Measurements from ENCODE around the gene MAGI2.

GRCh38 chr7:78746301-78746700, 707.2 kb downstream of the MAGI2 start:
- no peak for TF ChIP-seq EZH2 (IDR thresholded peaks at IDR 0.05; ENCODE audit: insufficient read depth, poor library complexity, severe bottlenecking)
- TF ChIP-seq EZH2phosphoT487 (IDR thresholded peaks at IDR 0.05; ENCODE audit: insufficient read depth, low read depth): no peak
